HCT116 (cell line): Measurements from ENCODE around the gene ERBB4. TPM values are rescaled to one million over a fixed set of nuclear protein-coding genes. Genes with fewer than 3 reads are reported as not detected.

Experiments
- ATAC-seq: fragments of 200-7000 bp; cut with Tn5 transposase; 2 replicates; pipeline ENCODE4 v1.9.1; 2020; ENCODE audit warnings: mild to moderate bottlenecking, moderate library complexity
- BruUV-seq: library from RNA; stranded (reverse); fragments of 400-500 nt; replicated peaks from 2 replicates; lab custom pipeline; 2021; lab: Mats Ljungman, UMichigan
- CTCF ChIA-PET: fragments of 300-600 bp; sonication (Branson Sonifier 250); formaldehyde crosslinking; loops from one replicate; lab custom pipeline; 2021; ENCODE audit warnings: antibody characterized with exemption; lab: Charles Lee
- POLR2A ChIA-PET: fragments of 300-600, 350-600 bp; sonication (Branson Sonifier 250); formaldehyde crosslinking; loops from one replicate; lab custom pipeline; 2021; ENCODE audit warnings: antibody characterized with exemption; lab: Charles Lee
- RAD21 ChIA-PET, 2 experiments: fragments of 300-600 bp; sonication (Branson Sonifier 250); formaldehyde crosslinking; loops; one replicate each; lab custom pipeline; 2023; ENCODE audit warnings: low total read pairs in 2 of 2; ENCODE audit not compliant: uncharacterized antibody in 2 of 2, unreplicated experiment in 2 of 2, low non-redundant PET in 1 of 2; lab: Charles Lee
- DNase-seq: peaks from one replicate; pipeline ENCODE4 v3.0.0-alpha.2; 2010; ENCODE audit warnings: low read depth, low spot score
- H2AFZ ChIP-seq: fragments of 200-600 bp; shearing (Covaris generic), sonication (generic); 2 replicates; pipeline ENCODE4 v1.6.1; 2017; ENCODE audit warnings: low read depth, mixed run types, mixed read lengths, antibody characterized with exemption, low read length; ENCODE audit not compliant: poor library complexity, severe bottlenecking
- H3K27ac ChIP-seq: 2 replicates; pipeline ENCODE4 v1.5.1; 2012; ENCODE audit warnings: low read depth, low read length
- H3K27me3 ChIP-seq: fragments of 200-600 bp; sonication (generic); 2 replicates; pipeline ENCODE4 v1.6.1; 2016; ENCODE audit warnings: mixed run types, low read length, mixed read lengths; ENCODE audit not compliant: insufficient read depth
- H3K36me3 ChIP-seq, 2 experiments: fragments of 200-500 bp in 1 of 2; fragments of 200-600 bp in 1 of 2; sonication (Bioruptor generic) in 1 of 2; sonication (generic) in 1 of 2; 2 replicates each; pipeline versions ENCODE4 v1.5.1 to v1.6.1; 2014 to 2016; ENCODE audit warnings: low read length in 2 of 2, inconsistent platforms in 1 of 2, mixed read lengths in 1 of 2, mixed run types in 1 of 2; ENCODE audit not compliant: insufficient read depth in 2 of 2, control insufficient read depth in 1 of 2
- H3K4me1 ChIP-seq, 2 experiments: fragments of 200-600 bp in 1 of 2; sonication (generic) in 1 of 2; 2 replicates each; pipeline versions ENCODE4 v1.5.1 to v1.6.1; 2012 to 2017; ENCODE audit warnings: low read length in 2 of 2, inconsistent platforms in 1 of 2, mild to moderate bottlenecking in 1 of 2, mixed read lengths in 1 of 2, mixed run types in 1 of 2, moderate library complexity in 1 of 2; ENCODE audit not compliant: insufficient read depth in 2 of 2, control insufficient read depth in 1 of 2
- H3K4me2 ChIP-seq: fragments of 200-600 bp; sonication (generic); 2 replicates; pipeline ENCODE4 v1.6.1; 2017; ENCODE audit warnings: mixed run types, low read length, mixed read lengths
- H3K4me3 ChIP-seq, 2 experiments: fragments of 200-600 bp in 1 of 2; sonication (generic) in 1 of 2; replicated peaks in 1 of 2; 2 replicates each; pipeline ENCODE4 v1.5.1; 2011 to 2016; ENCODE audit warnings: low read length in 2 of 2, control low read depth in 1 of 2, low read depth in 1 of 2, mild to moderate bottlenecking in 1 of 2, mixed read lengths in 1 of 2, mixed run types in 1 of 2
- H3K79me2 ChIP-seq: fragments of 200-600 bp; sonication (generic); 2 replicates; pipeline ENCODE4 v1.6.1; 2017; ENCODE audit warnings: mild to moderate bottlenecking, mixed run types, low read length, moderate library complexity, mixed read lengths; ENCODE audit not compliant: insufficient read depth
- H3K9ac ChIP-seq: fragments of 200-600 bp; sonication (generic); 2 replicates; pipeline ENCODE4 v1.6.1; 2016; ENCODE audit warnings: low read length, mixed read lengths
- H3K9me2 ChIP-seq: fragments of 200-600 bp; sonication (generic), shearing (Covaris generic); 2 replicates; pipeline ENCODE4 v1.6.1; 2017; ENCODE audit warnings: mixed run types, mild to moderate bottlenecking, moderate library complexity; ENCODE audit not compliant: insufficient read depth
- H3K9me3 ChIP-seq, 2 experiments: fragments of 200-500 bp in 1 of 2; fragments of 200-600 bp in 1 of 2; sonication (Bioruptor generic) in 1 of 2; sonication (generic) in 1 of 2; 2 replicates each; pipeline ENCODE4 v1.6.1; 2014 to 2017; ENCODE audit warnings: low read length in 2 of 2, mixed read lengths in 2 of 2, inconsistent platforms in 1 of 2, low read depth in 1 of 2, mild to moderate bottlenecking in 1 of 2, mixed run types in 1 of 2, moderate library complexity in 1 of 2; ENCODE audit not compliant: control insufficient read depth in 1 of 2, insufficient read depth in 1 of 2
- H4K20me1 ChIP-seq: fragments of 200-600 bp; sonication (generic), shearing (Covaris generic); 2 replicates; pipeline ENCODE4 v1.6.1; 2017; ENCODE audit warnings: mixed run types, mild to moderate bottlenecking, moderate library complexity; ENCODE audit not compliant: insufficient read depth
- CBX3 ChIP-seq: IDR thresholded peaks from 2 replicates; pipeline ENCODE4 v1.6.1; 2012; ENCODE audit warnings: low read depth
- CEBPB ChIP-seq: IDR thresholded peaks from 2 replicates; pipeline ENCODE4 v1.6.1; 2012; ENCODE audit warnings: low read depth
- EGR1 ChIP-seq: IDR thresholded peaks from 2 replicates; pipeline ENCODE4 v1.6.1; 2012; ENCODE audit warnings: low read depth
- ELF1 ChIP-seq: IDR thresholded peaks from 2 replicates; pipeline ENCODE4 v1.6.1; 2012; ENCODE audit warnings: low read depth, borderline replicate concordance
- EZH2phosphoT487 ChIP-seq: fragments of 200-600 bp; IDR thresholded peaks from 2 replicates; pipeline ENCODE4 v1.6.1; 2018; ENCODE audit warnings: antibody characterized with exemption, borderline replicate concordance
- FOSL1 ChIP-seq: IDR thresholded peaks from 2 replicates; pipeline ENCODE4 v1.6.1; 2012; ENCODE audit warnings: low read depth
- JUND ChIP-seq: IDR thresholded peaks from 2 replicates; pipeline ENCODE4 v1.6.1; 2012
- POLR2A ChIP-seq: IDR thresholded peaks from 2 replicates; pipeline ENCODE4 v1.7.0; 2011; ENCODE audit warnings: borderline replicate concordance; ENCODE audit not compliant: insufficient read depth, insufficient read length; ENCODE audit errors: extremely low read depth
- POLR2AphosphoS5 ChIP-seq: IDR thresholded peaks from 2 replicates; pipeline ENCODE4 v1.6.1; 2011; ENCODE audit warnings: mild to moderate bottlenecking, low read depth, low read length, moderate library complexity
- TCF7L2 ChIP-seq: IDR thresholded peaks from 2 replicates; pipeline ENCODE4 v1.7.0; 2011; ENCODE audit warnings: borderline replicate concordance, inconsistent platforms; ENCODE audit not compliant: insufficient read depth, insufficient read length; ENCODE audit errors: extremely low read depth
- YY1 ChIP-seq: IDR thresholded peaks from 2 replicates; pipeline ENCODE4 v1.6.1; 2011; ENCODE audit warnings: low read length, low read depth, moderate library complexity, mild to moderate bottlenecking; ENCODE audit not compliant: insufficient replicate concordance; ENCODE audit errors: extremely low read depth
- ZFX ChIP-seq: fragments of 450-650 bp; IDR thresholded peaks from 2 replicates; pipeline ENCODE4 v1.6.1; 2017
- ZNF274 ChIP-seq: fragments of 200-500 bp; sonication (Bioruptor generic); IDR thresholded peaks from 2 replicates; pipeline ENCODE4 v1.6.1; 2014; ENCODE audit warnings: mild to moderate bottlenecking, low read depth, low read length, inconsistent platforms
- intact Hi-C: fragments of 100-400 bp; cut with micrococcal nuclease; formaldehyde crosslinking; loops from 2 replicates; pipeline ENCODE4 v1.10.0; 2022
- total RNA-seq: library from RNA; stranded (reverse); gene quantifications from one replicate; pipeline ENCODE4 v1.2.1, GENCODE V29; 2021; ENCODE audit not compliant: unreplicated experiment
- TF ChIP-seq, protein P1 (sequence below): IDR thresholded peaks from 2 replicates; pipeline ENCODE4 v1.6.1; 2012; ENCODE audit warnings: low read depth
- TF ChIP-seq, protein P2 (sequence below): IDR thresholded peaks from 2 replicates; pipeline ENCODE4 v1.6.1; 2011; ENCODE audit warnings: mild to moderate bottlenecking, low read length, moderate library complexity; ENCODE audit not compliant: insufficient replicate concordance; ENCODE audit errors: extremely low read depth

The ERBB4 gene
- total RNA-seq, 1 experiment from 2014 or later, result 0.10 TPM

DNA sequence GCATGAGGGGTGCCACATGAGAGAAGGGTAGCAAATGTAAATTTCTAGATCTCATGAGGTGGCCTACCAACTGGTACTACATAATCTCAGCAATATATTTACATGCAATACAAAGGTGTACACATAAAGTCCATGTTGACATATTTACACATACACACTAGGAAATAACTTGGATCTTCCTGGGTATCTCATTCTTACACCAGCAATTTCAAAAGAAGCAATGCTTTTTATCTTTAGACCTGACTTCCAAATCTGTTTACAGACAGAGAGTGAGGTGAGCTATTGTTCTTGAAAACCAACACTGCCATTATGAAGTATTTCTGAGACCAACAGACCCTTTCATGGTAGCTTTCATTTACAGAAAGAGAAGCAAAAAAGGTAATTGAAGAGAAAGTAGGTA lies 184.2 kb downstream of the ERBB4 start (continued):
- TF ChIP-seq, protein P1, sequence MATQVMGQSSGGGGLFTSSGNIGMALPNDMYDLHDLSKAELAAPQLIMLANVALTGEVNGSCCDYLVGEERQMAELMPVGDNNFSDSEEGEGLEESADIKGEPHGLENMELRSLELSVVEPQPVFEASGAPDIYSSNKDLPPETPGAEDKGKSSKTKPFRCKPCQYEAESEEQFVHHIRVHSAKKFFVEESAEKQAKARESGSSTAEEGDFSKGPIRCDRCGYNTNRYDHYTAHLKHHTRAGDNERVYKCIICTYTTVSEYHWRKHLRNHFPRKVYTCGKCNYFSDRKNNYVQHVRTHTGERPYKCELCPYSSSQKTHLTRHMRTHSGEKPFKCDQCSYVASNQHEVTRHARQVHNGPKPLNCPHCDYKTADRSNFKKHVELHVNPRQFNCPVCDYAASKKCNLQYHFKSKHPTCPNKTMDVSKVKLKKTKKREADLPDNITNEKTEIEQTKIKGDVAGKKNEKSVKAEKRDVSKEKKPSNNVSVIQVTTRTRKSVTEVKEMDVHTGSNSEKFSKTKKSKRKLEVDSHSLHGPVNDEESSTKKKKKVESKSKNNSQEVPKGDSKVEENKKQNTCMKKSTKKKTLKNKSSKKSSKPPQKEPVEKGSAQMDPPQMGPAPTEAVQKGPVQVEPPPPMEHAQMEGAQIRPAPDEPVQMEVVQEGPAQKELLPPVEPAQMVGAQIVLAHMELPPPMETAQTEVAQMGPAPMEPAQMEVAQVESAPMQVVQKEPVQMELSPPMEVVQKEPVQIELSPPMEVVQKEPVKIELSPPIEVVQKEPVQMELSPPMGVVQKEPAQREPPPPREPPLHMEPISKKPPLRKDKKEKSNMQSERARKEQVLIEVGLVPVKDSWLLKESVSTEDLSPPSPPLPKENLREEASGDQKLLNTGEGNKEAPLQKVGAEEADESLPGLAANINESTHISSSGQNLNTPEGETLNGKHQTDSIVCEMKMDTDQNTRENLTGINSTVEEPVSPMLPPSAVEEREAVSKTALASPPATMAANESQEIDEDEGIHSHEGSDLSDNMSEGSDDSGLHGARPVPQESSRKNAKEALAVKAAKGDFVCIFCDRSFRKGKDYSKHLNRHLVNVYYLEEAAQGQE, result no peak
- TF ChIP-seq JUND (no peak), ELF1 (no peak), CEBPB (no peak)
- TF ChIP-seq, all 23 proteins: peak for 0

DNA sequence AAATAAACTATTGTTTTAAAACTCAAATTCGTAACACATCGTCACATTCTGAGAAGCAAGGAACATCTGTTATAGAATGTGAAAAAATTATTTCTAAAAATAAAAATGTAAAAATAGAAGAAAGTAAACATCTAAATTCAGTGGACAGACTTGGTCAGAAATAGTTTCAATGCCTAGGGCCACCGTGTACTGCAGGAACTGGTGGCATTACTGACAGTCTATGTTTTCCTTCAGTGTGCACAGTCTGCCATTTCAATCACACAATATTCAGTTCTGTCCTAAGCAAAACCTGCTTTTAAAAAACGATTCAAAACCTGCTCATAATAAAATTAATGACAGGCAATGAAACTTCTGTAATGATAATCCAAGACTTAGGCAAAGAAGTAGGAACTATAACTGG lies 190.1 kb downstream of the ERBB4 start:
- DNase-seq (no peak), ATAC-seq (no peak)
- intact Hi-C loops, result no loop called here
- TF ChIP-seq EGR1 (no peak), ELF1 (no peak), POLR2AphosphoS5 (no peak), YY1 (no peak), ZNF274 (no peak), CBX3 (no peak), ZFX (no peak), TCF7L2 (no peak), POLR2A (no peak), FOSL1 (no peak), JUND (no peak), CEBPB (no peak), EZH2phosphoT487 (no peak)
- TF ChIP-seq, protein P1, result no peak
- TF ChIP-seq, protein P2, sequence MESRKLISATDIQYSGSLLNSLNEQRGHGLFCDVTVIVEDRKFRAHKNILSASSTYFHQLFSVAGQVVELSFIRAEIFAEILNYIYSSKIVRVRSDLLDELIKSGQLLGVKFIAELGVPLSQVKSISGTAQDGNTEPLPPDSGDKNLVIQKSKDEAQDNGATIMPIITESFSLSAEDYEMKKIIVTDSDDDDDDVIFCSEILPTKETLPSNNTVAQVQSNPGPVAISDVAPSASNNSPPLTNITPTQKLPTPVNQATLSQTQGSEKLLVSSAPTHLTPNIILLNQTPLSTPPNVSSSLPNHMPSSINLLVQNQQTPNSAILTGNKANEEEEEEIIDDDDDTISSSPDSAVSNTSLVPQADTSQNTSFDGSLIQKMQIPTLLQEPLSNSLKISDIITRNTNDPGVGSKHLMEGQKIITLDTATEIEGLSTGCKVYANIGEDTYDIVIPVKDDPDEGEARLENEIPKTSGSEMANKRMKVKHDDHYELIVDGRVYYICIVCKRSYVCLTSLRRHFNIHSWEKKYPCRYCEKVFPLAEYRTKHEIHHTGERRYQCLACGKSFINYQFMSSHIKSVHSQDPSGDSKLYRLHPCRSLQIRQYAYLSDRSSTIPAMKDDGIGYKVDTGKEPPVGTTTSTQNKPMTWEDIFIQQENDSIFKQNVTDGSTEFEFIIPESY, result no peak
- ChIA-PET POLR2A (no interaction called here), RAD21 (no interaction called here), CTCF (no interaction called here)
- H3K4me3 ChIP-seq, result no peak overlapping the region
- no peaks in the 10 kb centered on the region for H3K27me3 ChIP-seq
- H3K9ac ChIP-seq, result no peak overlapping the region
- H3K36me3 ChIP-seq, result no peaks in the 10 kb centered on the region
- BruUV-seq, result no TSS peak
- H3K4me1 ChIP-seq, result no peaks in the 10 kb centered on the region
- no peaks in the 10 kb centered on the region for H4K20me1 ChIP-seq
- no peak overlapping the region for H3K27ac ChIP-seq
- no peaks in the 10 kb centered on the region for H3K9me3 ChIP-seq
- no peaks in the 10 kb centered on the region for H3K79me2 ChIP-seq
- H2AFZ ChIP-seq, result no peak overlapping the region
- H3K9me2 ChIP-seq, result no peaks in the 10 kb centered on the region
- no peak overlapping the region for H3K4me2 ChIP-seq
